HG02885 (cell line): Measurements from ENCODE around the gene SHISA7.

Experiments
- ATAC-seq: cut with Tn5 transposase; IDR thresholded peaks from one replicate; pipeline ENCODE4 v1.9.1; 2021; ENCODE audit warnings: mild to moderate bottlenecking; ENCODE audit not compliant: unreplicated experiment, poor library complexity

Gene SHISA7

GRCh38 chr19:55391702-55392615 is 51.1 kb downstream of the SHISA7 start:
- ATAC-seq, result no peak

DNA sequence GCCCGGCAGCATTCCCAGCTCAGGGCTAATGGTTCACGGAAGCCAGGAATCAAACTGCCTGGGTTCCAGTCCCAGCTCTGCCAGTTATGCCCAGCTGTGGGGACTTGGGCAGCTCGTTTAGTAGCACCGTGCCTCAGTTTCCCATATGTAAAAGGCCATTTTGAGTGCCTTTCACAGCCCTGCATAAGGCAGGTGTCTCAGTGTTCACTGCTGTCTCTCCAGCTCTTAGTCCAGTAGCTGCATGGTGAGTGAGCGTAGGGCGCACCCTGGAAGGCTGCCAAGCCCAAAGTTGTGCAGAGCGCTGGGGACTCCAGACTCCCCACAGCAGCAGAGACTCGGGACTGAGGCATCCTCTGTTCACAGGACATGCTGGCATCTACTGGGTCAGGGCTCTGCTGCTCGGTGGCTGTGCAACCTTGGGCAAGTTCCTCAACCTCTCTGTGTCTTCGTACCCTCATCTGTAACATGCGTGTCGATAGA is 51.9 kb downstream of the SHISA7 start:
- ATAC-seq, result no peak

GRCh38 chr19:55390461-55390880 is 52.6 kb downstream of the SHISA7 start:
- ATAC-seq, result no peak

GRCh38 chr19:55389386-55390317 is 53.4 kb downstream of the SHISA7 start:
- ATAC-seq, result no peak

DNA sequence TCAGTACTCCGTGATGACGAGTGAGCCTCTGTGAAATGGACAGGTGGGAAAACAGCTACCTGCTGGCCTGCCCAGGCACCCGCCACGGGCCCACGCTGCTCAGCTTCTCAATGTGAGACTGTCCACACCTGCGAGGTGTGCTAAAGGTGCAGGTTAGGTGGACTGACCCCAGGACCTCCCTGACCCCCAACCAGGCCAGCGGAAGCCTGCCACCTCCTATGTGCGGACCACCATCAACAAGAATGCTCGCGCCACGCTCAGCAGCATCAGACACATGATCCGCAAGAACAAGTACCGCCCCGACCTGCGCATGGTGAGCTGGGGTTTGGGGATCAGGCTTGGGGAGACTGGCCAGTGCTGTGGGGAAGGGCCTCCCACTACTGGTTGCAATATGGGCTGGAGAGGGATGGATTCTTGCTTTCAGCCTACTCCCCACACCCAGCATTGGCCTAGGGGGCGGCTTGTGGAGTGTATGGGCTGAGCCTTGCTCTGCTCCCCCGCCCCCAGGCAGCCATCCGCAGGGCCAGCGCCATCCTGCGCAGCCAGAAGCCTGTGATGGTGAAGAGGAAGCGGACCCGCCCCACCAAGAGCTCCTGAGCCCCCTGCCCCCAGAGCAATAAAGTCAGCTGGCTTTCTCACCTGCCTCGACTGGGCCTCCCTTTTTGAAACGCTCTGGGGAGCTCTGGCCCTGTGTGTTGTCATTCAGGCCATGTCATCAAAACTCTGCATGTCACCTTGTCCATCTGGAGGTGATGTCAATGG is 55.2 kb downstream of the SHISA7 start:
- no peak for ATAC-seq

DNA sequence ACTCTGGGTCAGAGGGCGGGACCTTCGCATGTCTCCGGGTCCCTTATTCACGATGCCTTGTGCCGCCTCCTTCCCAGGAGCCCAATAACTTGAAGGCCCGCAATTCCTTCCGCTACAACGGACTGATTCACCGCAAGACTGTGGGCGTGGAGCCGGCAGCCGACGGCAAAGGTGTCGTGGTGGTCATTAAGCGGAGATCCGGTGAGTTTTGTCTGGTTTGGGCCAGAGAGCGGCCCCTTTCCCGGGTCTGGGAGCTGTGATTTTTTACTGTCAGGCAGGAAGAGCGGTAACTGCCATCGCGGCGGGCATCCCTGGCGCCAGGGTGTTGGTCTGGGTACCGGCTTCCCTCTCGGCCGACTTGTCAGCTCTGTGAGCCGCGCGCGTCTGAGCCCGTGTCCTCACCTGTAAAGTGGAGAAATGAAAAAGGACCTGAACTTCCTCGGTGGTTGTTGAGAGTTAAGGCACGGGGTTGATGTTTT is 56.6 kb downstream of the SHISA7 start:
- no peak for ATAC-seq

DNA sequence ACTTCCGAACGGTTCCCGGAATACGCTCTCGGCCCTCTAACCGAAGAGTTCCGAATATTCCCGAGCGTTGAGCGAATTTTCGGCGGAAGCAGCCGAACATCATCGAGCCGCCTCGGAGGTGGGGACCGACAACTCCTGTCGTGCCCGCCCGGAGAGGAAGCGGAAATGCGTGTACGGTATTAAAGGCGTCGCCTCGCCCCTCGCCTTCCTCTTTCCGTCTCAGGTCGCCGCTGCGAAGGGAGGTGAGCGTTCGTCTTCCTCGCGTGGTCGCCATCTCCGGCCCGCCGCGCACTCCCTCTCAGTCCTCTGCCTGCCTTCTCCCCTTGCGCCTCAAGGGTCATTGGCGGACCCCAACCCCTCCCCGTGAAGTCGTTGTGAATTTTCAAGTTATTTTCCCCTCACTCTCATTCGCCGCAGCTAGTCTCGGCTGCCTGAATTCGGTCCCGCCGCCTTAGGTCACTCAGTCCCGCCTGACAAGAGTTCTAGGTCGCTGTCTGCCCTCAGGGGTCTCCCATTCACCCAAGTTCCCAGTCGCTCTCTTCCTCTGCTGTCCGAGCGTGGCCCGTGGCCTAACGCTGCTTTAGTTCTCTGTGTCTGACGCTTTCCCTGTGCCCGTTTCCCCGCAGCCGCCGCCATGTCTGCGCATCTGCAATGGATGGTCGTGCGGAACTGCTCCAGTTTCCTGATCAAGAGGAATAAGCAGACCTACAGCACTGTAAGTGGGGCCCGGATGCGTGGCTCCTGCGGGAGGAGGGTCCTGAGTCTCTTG is 57.2 kb downstream of the SHISA7 start, which contains the start of gene RPL28:
TSS of gene RPL28 (plus strand) at position 209 of the 769 bp plus-strand sequence. CDS start at position 635, 426 bp downstream.
- ATAC-seq, result peak; percentile 75

DNA sequence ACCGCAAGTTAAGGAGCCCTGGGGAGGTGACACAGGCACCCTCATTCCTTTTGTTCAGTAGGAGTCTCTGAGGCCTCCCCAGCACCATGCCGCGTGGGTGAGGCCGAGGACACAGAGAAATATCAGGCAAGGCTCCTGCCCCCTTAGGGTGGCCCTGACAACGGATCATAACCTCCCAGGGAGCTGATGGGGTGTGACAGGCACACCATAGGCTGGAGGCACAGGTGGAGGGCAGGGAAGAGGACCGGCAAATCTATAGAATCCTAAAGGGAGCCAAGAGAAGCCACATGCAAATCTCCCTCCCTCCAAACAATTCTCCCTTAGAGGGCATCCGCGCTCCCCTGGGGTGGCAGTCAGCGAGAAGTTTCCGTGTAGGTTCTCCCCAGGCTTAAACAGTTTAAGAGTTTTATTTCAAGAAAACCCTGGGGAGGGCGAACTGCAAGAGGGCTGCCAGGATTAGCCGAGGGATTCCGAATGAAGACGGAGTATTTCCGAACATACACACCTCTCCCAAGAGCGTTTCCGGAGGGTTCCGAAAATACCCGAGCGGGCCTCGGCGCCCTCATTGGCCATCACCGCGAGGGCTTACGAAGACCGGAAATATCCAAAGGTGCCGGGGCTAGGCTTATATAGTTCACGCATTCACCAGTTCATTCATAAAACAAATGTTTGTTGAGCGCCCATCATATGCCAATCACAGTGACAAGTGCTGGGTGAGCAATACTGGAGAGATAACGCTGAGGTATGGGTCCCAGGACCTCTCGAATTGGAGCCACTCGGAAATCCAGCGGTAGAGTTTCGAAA is 58.0 kb downstream of the SHISA7 start:
- ATAC-seq, result peak; percentile 53

DNA sequence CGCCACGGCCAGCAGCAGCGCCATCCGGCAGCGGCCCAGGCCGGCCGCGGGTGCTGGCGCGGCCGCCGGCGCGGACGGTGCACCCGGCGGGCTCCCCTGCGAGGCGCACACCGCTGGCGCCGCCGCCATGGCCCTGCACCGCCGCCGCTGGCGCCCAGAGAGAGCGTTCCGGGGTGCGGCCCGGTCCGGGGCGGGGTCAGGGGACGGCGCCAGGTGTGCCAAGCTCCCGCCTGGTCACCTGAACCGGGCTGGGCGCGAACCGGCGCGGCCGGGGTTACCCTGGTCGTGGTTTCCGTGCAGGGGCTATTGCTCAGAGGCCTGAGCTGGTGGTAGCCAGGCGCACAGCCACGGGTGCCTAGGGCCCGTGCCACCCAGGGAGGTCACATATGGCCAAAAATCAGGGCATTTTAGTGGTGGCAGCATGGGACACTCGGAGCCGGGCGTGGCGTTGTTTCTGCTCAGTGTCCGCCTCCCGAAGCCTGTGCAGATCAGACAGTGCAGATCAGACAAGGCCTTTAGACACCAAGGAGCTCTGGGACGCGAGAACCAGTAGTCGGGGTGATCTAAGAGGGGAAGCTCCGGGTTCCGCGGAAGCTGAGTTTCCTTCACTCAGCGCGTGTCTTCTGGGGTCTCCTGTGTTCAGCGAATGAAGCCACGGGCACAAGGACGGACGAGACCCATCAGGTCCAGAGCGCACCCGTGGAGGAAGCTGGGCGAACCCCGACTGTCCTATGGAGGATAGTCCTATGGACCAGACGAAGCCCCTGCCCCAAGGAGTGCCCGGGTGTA is 58.8 kb downstream of the SHISA7 start, which contains the start of gene TMEM238:
TSS of gene TMEM238 (minus strand) at position 162 of the 789 bp plus-strand sequence. CDS start at position 129, 33 bp downstream.
- no peak for ATAC-seq

- ATAC-seq, result no peak
Measured at GRCh38 chr19:55383279-55384130, 59.6 kb downstream of the SHISA7 start.

GRCh38 chr19:55382522-55383054 is 60.5 kb downstream of the SHISA7 start:
- no peak for ATAC-seq

- ATAC-seq, result no peak
Measured at GRCh38 chr19:55382013-55382412, 61.1 kb downstream of the SHISA7 start.

- no peak for ATAC-seq
Measured at GRCh38 chr19:55379174-55379573, 63.9 kb downstream of the SHISA7 start.
